Activated naive CD4-positive, alpha-beta T cell treated with anti-CD3 and anti-CD28 coated beads, Interleukin-2, amount 10 ng/mL, durations not matched to agents 7 days and 5 days (primary cell): ENCODE data around the gene ATG5.
"Not testable (repeated sequence)": the region's sequence is repeated elsewhere in the genome, so short reads cannot be mapped to it uniquely, and the experiment has no call there.

ENCODE experiments used
- CTCF ChIA-PET: fragments of 350-600 bp; sonication (Branson Sonifier 250); formaldehyde crosslinking; loops from one replicate; lab custom pipeline; 2021; ENCODE audit warnings: antibody characterized with exemption; lab: Charles Lee
- DNase-seq: peaks from one replicate; pipeline ENCODE4 v3.0.0-alpha.2; 2020
- H3K27ac Mint-ChIP-seq: one replicate; pipeline ENCODE4 v1.8.0; 2021; ENCODE audit warnings: mild to moderate bottlenecking, moderate library complexity, mixed read lengths
- H3K27me3 Mint-ChIP-seq: one replicate; pipeline ENCODE4 v1.8.0; 2021; ENCODE audit warnings: mild to moderate bottlenecking, mixed read lengths
- H3K36me3 Mint-ChIP-seq: one replicate; pipeline ENCODE4 v1.8.0; 2021; ENCODE audit warnings: mixed read lengths
- H3K4me1 Mint-ChIP-seq: one replicate; pipeline ENCODE4 v1.8.0; 2021; ENCODE audit warnings: mixed read lengths
- H3K4me3 Mint-ChIP-seq: one replicate; pipeline ENCODE4 v1.8.0; 2021; ENCODE audit warnings: mild to moderate bottlenecking, moderate library complexity, mixed read lengths
- H3K9me3 Mint-ChIP-seq: one replicate; pipeline ENCODE4 v1.8.0; 2021; ENCODE audit warnings: mixed read lengths

ATG5 gene

DNA sequence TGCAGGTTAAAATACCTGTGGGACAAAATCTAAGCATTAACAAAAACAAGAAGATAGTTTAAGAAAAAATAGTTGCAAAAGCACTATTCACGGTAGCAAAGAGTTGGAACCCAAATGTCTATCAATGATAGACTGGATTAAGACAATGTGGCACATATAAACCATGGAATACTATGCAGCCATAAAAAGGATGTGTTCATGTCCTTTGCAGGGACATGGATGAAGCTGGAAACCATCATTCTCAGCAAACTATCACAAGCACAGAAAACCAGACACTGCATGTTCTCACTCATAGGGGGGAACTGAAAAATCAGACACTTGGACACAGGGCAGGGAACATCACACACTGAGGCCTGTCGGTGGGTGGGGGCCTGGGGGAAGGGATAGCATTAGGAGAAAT is 65.8 kb downstream of the ATG5 start:
- H3K4me1 Mint-ChIP-seq, DNase-seq, CTCF ChIA-PET, H3K27ac Mint-ChIP-seq, H3K4me3 Mint-ChIP-seq, H3K9me3 Mint-ChIP-seq, H3K27me3 Mint-ChIP-seq: not testable (repeated sequence)
- H3K36me3 Mint-ChIP-seq: peaks cover 24% of the 10 kb centered on the region

GRCh38 chr6:106258726-106259125 is 66.8 kb downstream of the ATG5 start:
- peaks cover 17% of the 10 kb centered on the region for H3K36me3 Mint-ChIP-seq
- H3K4me1 Mint-ChIP-seq: no peaks in the 10 kb centered on the region
- no peaks in the 10 kb centered on the region for H3K27me3 Mint-ChIP-seq
- CTCF ChIA-PET: no interaction called here
- H3K4me3 Mint-ChIP-seq: no peak overlapping the region
- no peaks in the 10 kb centered on the region for H3K9me3 Mint-ChIP-seq
- no peak overlapping the region for H3K27ac Mint-ChIP-seq
- no peak for DNase-seq

DNA sequence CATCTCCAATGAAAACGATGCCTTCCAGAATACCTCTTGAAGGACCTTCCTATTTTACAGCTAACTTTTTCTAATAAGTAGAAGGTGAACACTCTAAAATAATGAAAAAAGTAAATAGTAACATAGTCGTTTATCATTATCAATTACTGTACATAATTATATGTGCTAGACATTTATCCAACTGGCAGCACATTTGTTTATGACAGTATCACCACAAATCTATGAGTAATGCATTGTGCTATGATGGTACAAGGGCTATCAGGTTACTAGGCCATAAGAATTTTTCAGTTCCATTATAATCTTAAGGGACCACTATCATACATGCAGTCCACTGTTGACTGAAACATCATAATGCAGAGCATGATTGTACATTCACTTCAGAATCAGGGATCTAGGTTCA is 68.4 kb downstream of the ATG5 start:
- no peak for DNase-seq
- Mint-ChIP-seq H3K27ac (no peak overlapping the region), H3K9me3 (no peaks in the 10 kb centered on the region), H3K27me3 (no peaks in the 10 kb centered on the region), H3K36me3 (peaks cover 12% of the 10 kb centered on the region), H3K4me3 (no peak overlapping the region), H3K4me1 (no peaks in the 10 kb centered on the region)
- CTCF ChIA-PET: interaction anchor here (0.6 to 1.5 kb wide), 3 partner anchors 34 to 44 kb away, joined by 3 to 5 read pairs (median 4); no protein-coding TSS in a partner anchor

GRCh38 chr6:106256201-106256968 is 69.2 kb downstream of the ATG5 start:
- Mint-ChIP-seq H3K4me1 (no peaks in the 10 kb centered on the region), H3K4me3 (no peak overlapping the region), H3K27ac (no peak overlapping the region), H3K9me3 (no peaks in the 10 kb centered on the region), H3K27me3 (no peaks in the 10 kb centered on the region), H3K36me3 (peaks cover 8% of the 10 kb centered on the region)
- no peak for DNase-seq
- CTCF ChIA-PET: interaction anchor here (0.6 to 1.5 kb wide), 3 partner anchors 33 to 45 kb away, joined by 3 to 5 read pairs (median 4); no protein-coding TSS in a partner anchor

DNA sequence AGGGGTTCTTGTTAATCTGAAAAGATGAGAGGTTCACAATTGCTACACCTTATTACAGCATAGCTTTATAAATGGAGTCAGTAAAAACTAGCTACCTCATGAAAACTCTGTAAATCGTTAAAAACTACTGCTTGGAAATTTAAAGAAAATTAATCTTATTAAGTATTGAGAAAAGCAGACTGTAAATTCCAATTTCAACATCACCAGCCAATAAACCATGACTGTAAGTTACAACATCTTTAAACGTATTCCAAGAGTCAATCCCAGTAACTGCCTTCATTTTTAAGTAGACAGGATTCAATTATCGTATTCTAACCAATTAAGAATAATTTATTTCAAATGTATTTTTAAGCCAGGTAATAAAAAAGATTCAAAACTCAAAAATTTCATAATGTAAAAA is 70.3 kb downstream of the ATG5 start:
- no peak for DNase-seq
- no peak overlapping the region for H3K4me3 Mint-ChIP-seq
- H3K27ac Mint-ChIP-seq: no peak overlapping the region
- CTCF ChIA-PET: no interaction called here
- H3K4me1 Mint-ChIP-seq: no peaks in the 10 kb centered on the region
- no peaks in the 10 kb centered on the region for H3K9me3 Mint-ChIP-seq
- peaks cover 6% of the 10 kb centered on the region for H3K36me3 Mint-ChIP-seq
- H3K27me3 Mint-ChIP-seq: no peaks in the 10 kb centered on the region

GRCh38 chr6:106254636-106255035 is 70.9 kb downstream of the ATG5 start:
- DNase-seq: no peak
- no peaks in the 10 kb centered on the region for H3K4me1 Mint-ChIP-seq
- H3K4me3 Mint-ChIP-seq: no peak overlapping the region
- H3K9me3 Mint-ChIP-seq: no peaks in the 10 kb centered on the region
- H3K36me3 Mint-ChIP-seq: peaks cover 3% of the 10 kb centered on the region
- CTCF ChIA-PET: no interaction called here
- H3K27me3 Mint-ChIP-seq: no peaks in the 10 kb centered on the region
- no peak overlapping the region for H3K27ac Mint-ChIP-seq

- CTCF ChIA-PET: no interaction called here
- H3K36me3 Mint-ChIP-seq: no peaks in the 10 kb centered on the region
- H3K27ac Mint-ChIP-seq: no peak overlapping the region
- no peaks in the 10 kb centered on the region for H3K9me3 Mint-ChIP-seq
- no peak overlapping the region for H3K4me3 Mint-ChIP-seq
- no peaks in the 10 kb centered on the region for H3K27me3 Mint-ChIP-seq
- no peak for DNase-seq
- H3K4me1 Mint-ChIP-seq: no peaks in the 10 kb centered on the region
These were observed 71.8 kb downstream of the ATG5 start for GRCh38 chr6:106253731-106254130.

DNA sequence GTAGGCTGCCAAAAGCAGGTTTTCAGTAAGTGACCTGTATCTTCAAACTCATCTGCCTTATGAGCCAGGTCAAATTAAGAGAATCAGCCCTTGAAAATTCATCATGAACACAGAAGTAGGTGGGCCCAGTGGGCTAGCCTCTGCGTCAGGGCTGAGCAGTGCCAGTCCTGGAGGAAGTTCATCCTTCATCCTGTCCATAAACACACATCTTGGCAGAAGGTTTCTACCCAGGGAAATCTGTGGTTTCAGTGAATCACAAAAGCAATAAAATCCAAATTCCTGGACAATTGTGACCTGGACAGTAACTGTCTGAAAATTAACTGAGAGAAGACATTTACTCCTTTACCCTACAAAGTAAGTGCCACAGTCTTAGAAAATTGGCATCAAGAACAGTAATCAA is 72.4 kb downstream of the ATG5 start:
- no peaks in the 10 kb centered on the region for H3K9me3 Mint-ChIP-seq
- no peaks in the 10 kb centered on the region for H3K4me1 Mint-ChIP-seq
- H3K4me3 Mint-ChIP-seq: no peak overlapping the region
- H3K27me3 Mint-ChIP-seq: no peaks in the 10 kb centered on the region
- H3K36me3 Mint-ChIP-seq: peaks cover 3% of the 10 kb centered on the region
- H3K27ac Mint-ChIP-seq: no peak overlapping the region
- DNase-seq: no peak
- CTCF ChIA-PET: no interaction called here

- Mint-ChIP-seq H3K27ac (no peak overlapping the region), H3K4me3 (no peak overlapping the region), H3K27me3 (no peaks in the 10 kb centered on the region), H3K4me1 (no peaks in the 10 kb centered on the region), H3K36me3 (peaks cover 5% of the 10 kb centered on the region), H3K9me3 (no peaks in the 10 kb centered on the region)
- no peak for DNase-seq
- CTCF ChIA-PET: no interaction called here
These were observed 72.9 kb downstream of the ATG5 start for GRCh38 chr6:106252687-106253086.

DNA sequence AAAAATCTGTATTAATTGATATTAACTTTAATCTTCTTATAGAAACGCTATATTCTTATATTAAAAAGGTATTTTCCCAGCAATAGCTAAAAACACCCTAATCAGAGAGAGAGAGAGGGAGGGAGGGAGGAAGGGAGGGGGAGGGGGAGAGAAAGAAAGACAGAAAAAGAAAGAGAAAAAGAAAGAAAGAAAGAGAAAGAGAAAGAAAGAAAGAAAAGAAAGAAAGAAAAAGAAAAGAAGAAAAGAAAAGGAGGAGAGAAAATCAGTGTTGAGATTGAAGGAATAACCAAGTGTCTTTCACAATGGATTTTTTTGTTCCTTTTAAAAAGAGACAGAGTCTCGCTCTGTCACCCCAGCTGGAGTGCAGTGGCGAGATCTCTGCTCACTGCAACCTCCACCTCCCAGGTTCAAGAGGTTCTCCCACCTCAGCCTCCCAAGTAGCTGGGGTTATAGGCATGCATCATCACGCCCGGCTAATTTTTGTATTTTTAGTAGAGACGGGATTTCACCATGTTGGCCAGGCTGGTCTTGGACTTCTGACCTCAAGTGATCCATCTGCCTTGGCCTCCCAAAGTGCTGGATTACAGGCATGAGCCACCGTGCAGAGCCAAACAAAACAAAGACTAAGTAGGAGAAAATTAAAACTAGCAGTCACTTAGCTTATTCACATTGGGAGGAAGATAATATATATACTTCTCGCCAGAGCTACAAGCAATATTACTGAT is 73.9 kb downstream of the ATG5 start:
- not testable (repeated sequence) for H3K4me1 Mint-ChIP-seq, H3K9me3 Mint-ChIP-seq, H3K4me3 Mint-ChIP-seq, DNase-seq, H3K27me3 Mint-ChIP-seq
- peak overlapping the region; percentile 34 for H3K27ac Mint-ChIP-seq
- peaks cover 14% of the 10 kb centered on the region for H3K36me3 Mint-ChIP-seq
- CTCF ChIA-PET: interaction anchor here (1.4 kb wide), 1 partner anchor 22 kb away, joined by 3 read pairs; no protein-coding TSS in a partner anchor

DNA sequence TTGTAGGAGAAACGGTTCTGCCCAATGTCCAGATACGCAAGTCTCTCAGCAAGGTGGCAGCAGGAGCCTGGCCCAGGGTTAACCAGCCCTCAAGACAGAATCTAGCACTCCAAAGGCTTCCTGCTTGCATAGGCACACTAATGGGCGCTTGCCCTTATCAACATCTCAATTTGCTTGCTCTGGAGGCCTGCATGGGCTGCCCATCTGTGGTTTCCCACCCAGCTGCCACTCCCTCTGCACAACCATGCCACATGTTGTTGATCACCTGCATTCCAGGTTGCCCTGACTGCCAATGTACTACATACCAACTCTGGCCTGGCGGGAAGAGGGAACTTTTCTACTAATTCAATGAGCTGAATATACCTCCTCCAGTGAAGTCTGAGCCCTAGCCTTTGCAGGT is 74.6 kb downstream of the ATG5 start:
- no peaks in the 10 kb centered on the region for H3K4me1 Mint-ChIP-seq
- H3K27me3 Mint-ChIP-seq: no peaks in the 10 kb centered on the region
- DNase-seq: no peak
- no peak overlapping the region for H3K4me3 Mint-ChIP-seq
- H3K9me3 Mint-ChIP-seq: no peaks in the 10 kb centered on the region
- peaks cover 16% of the 10 kb centered on the region for H3K36me3 Mint-ChIP-seq
- CTCF ChIA-PET: interaction anchor here (1.4 kb wide), 1 partner anchor 22 kb away, joined by 3 read pairs; no protein-coding TSS in a partner anchor
- no peak overlapping the region for H3K27ac Mint-ChIP-seq

- peaks cover 21% of the 10 kb centered on the region for H3K36me3 Mint-ChIP-seq
- H3K9me3 Mint-ChIP-seq: no peaks in the 10 kb centered on the region
- no peak overlapping the region for H3K4me3 Mint-ChIP-seq
- no peaks in the 10 kb centered on the region for H3K4me1 Mint-ChIP-seq
- no peak for DNase-seq
- no peaks in the 10 kb centered on the region for H3K27me3 Mint-ChIP-seq
- H3K27ac Mint-ChIP-seq: no peak overlapping the region
- CTCF ChIA-PET: no interaction called here
These were observed 75.9 kb downstream of the ATG5 start for GRCh38 chr6:106249658-106250057.

- H3K27me3 Mint-ChIP-seq: no peaks in the 10 kb centered on the region
- CTCF ChIA-PET: no interaction called here
- no peaks in the 10 kb centered on the region for H3K9me3 Mint-ChIP-seq
- H3K4me1 Mint-ChIP-seq: no peaks in the 10 kb centered on the region
- no peak for DNase-seq
- no peak overlapping the region for H3K27ac Mint-ChIP-seq
- H3K36me3 Mint-ChIP-seq: peaks cover 32% of the 10 kb centered on the region
- no peak overlapping the region for H3K4me3 Mint-ChIP-seq
These were observed 77.8 kb downstream of the ATG5 start for GRCh38 chr6:106247733-106248132.

DNA sequence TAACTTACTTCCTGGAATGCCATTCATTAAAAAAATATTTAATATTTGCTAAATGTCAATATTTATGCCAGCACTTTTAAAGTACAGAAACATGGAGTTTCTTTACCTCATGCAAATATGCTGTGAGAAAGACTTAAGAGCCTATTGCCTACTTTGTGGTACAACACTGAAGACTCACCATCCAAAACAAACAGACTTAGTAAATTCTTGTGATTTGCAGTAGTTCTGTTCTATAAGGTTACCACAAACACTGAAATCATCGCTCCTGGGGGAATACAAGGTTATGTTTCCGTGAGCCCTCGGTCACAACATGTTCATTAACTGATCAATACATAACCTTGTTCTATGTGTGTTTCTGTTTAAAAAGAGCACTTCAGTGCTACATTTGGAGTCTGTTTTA is 78.3 kb downstream of the ATG5 start:
- Mint-ChIP-seq H3K36me3 (peaks cover 34% of the 10 kb centered on the region), H3K4me1 (no peaks in the 10 kb centered on the region), H3K27ac (no peak overlapping the region), H3K9me3 (no peaks in the 10 kb centered on the region), H3K4me3 (no peak overlapping the region), H3K27me3 (no peaks in the 10 kb centered on the region)
- DNase-seq: no peak
- CTCF ChIA-PET: no interaction called here

GRCh38 chr6:106244931-106245330 is 80.6 kb downstream of the ATG5 start:
- peaks cover 45% of the 10 kb centered on the region for H3K36me3 Mint-ChIP-seq

More at GRCh38 chr6:106244931-106245330, 80.6 kb downstream of the ATG5 start:
- no peak for DNase-seq
- H3K9me3 Mint-ChIP-seq: no peaks in the 10 kb centered on the region
- H3K4me3 Mint-ChIP-seq: no peak overlapping the region
- no peak overlapping the region for H3K27ac Mint-ChIP-seq
- H3K27me3 Mint-ChIP-seq: no peaks in the 10 kb centered on the region
- CTCF ChIA-PET: no interaction called here
- H3K4me1 Mint-ChIP-seq: no peaks in the 10 kb centered on the region
